Measurements from ENCODE around the gene ACE2.
"Not testable (repeated sequence)": the region's sequence is repeated elsewhere in the genome, so short reads cannot be mapped to it uniquely, and the experiment has no call there.

The ACE2 gene

GRCh38 chrX:15600745-15601144 lies at the start of gene ACE2:
Gene ACE2 (minus strand): TSS chrX:15600960. CDS start chrX:15600911, 49 bp downstream.
- DNase-seq (ENCODE audit: low spot score): no peak

- not testable (repeated sequence) for DNase-seq (ENCODE audit: low spot score)
Measured at GRCh38 chrX:15647510-15647909, 46.8 kb upstream of the ACE2 start.

DNA sequence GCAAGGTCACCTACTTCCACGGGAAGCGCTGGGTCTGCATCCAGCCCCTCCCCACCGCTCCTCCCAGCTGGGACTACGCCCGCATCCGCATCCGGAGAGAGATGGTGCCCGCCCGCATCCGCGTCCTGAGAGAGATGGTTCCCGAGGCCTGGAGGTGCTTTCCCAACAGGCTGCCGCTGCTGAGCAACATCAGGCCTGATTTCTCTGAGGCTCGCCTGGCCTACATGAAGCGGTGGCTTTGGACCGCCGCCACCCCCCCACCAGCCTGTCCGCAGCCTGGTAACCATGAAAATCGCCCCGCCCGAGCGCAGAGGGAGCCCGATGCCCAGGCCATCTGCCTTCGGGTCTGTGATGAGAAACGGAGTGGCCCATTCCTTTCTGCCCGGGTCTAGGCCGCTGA lies 45.8 kb upstream of the ACE2 start:
- DNase-seq (ENCODE audit: low spot score): no peak

GRCh38 chrX:15646031-15646430 lies 45.3 kb upstream of the ACE2 start:
- no peak for DNase-seq (ENCODE audit: low spot score)

- no peak for DNase-seq (ENCODE audit: low spot score)
Measured at GRCh38 chrX:15645266-15645665, 44.5 kb upstream of the ACE2 start.

DNA sequence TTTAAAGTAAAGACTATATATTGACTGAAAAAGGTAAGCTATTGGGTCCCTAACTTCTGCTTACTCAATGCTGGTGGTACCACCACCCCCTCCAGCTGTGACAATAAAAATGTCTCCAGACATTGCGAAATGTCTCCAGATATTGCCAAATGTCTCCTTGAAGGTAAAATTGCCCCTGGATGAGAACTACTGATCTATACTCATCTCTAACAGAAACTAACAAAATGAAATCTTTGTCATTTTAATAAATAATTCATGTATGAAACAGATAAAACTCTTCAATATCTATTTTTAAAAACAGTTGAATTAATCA lies 43.8 kb upstream of the ACE2 start:
- no peak for DNase-seq (ENCODE audit: low spot score)

DNA sequence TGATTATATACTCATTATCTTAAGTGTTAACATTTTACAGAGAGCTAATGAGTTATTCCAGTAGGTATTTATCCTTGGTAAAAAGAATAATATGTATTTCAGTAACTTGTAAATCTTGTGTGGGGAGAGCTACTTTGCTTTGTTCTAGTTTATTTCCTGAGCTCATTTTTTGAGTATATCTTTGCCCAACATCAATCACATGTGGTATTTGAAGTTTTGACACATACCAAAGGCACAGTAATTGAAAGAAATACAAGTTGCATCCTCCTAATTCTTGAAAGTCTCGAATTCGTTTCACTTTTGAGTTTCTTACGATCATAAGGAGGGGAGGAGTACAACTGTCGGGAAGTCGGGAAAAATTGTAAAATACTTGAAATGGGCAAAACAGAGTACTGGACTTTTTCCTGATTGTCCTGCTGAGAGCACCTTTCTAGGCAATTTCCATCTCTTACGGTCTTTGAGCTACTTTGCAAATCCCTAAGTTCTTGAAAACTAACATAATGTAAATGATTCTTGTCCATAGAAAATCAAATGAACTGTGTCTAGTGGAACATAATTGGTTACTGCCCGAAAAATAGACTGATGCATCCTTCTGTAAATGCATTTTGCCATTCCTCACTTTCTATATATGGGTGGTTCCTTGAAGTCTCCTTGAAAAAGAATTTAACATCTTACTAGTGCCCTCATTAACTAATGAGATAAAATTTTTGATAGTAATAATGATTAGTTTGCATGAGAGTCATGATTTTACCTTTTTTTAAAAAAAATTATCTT lies 43.2 kb upstream of the ACE2 start:
- no peak for DNase-seq (ENCODE audit: low spot score)

DNA sequence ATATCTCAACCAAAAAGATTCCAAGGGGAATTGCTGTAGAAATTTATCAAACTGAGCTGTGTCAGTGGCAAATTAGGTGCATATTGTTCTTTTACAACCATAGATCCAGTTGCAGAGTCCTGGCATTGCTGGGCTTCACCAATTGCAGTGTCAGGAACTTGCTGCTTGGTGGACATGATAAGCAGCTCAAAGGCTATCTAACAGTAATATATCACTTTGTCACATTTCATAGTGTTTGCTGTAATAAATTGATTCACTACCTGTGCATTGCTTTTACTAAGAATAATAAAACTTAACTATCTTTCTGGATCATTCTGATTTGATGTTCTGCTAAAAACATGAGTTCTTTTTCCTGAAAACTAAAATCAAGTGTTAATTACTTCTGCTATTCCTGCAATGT lies 30.9 kb upstream of the ACE2 start:
- no peak for DNase-seq (ENCODE audit: low spot score)

GRCh38 chrX:15623054-15623453 lies 22.3 kb upstream of the ACE2 start:
- DNase-seq (ENCODE audit: low spot score): no peak

GRCh38 chrX:15619053-15619755 lies 18.4 kb upstream of the ACE2 start:
- DNase-seq (ENCODE audit: low spot score): no peak

- no peak for DNase-seq (ENCODE audit: low spot score)
Measured at GRCh38 chrX:15617111-15617510, 16.4 kb upstream of the ACE2 start.

DNA sequence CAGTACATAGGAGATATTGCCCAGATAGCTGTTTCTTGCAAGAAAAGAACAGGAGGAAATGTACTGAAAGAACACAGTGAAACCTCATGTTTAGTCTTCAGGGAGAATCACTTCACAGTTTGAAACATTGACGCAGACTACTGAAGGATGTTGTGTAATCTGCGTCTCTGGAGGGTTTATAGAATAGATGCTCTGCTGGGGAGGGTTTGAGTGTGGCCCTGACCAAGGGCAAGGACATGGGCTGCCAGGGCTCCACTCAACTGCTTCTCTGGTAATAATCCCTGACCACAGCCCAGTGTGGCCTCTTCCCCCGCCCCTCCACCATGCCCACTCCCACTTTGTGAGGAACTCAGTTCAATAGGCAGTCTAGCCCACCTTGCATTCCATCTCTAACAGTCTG lies 15.8 kb upstream of the ACE2 start:
- no peak for DNase-seq (ENCODE audit: low spot score)

- DNase-seq (ENCODE audit: low spot score): no peak
Measured at GRCh38 chrX:15607067-15607466, 6.3 kb upstream of the ACE2 start.

DNA sequence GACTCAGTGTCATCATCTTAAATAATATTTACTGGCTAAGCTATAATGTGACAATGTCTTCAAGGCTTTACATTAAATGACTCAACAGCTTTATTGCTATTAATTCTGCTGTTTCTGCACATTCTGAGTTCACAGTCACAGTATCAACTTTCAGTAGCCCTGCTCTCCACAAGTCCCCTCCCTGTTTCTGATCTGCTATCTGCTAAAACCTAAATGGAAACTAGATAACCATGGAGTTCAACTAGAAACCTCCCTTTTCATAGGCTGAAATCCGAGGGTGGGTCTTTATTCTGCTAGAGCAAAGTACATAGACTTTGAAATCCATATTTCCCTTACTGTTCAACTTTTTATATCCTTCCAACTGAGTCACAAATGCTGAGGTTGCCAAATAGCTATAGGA lies 5.4 kb upstream of the ACE2 start:
- DNase-seq (ENCODE audit: low spot score): no peak

DNA sequence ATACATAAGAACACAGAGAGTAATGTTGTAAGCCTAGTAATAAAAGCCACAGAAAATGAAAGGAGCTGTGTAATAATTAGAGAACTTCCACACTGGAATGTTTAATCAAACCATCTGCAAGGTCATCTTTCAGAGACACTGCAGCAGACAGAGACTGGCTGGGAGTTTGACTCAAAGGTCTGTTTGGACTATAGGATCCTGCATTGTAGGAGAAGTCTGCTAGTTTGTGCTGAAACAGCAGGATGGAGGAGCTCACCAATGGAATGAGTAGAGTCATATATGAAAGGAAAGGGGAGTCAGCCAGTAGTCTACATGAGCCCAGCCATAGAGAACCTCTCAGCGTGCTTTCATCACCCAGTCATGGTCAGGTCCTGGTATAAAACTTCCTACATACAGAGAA lies 4.5 kb upstream of the ACE2 start:
- no peak for DNase-seq (ENCODE audit: low spot score)

DNA sequence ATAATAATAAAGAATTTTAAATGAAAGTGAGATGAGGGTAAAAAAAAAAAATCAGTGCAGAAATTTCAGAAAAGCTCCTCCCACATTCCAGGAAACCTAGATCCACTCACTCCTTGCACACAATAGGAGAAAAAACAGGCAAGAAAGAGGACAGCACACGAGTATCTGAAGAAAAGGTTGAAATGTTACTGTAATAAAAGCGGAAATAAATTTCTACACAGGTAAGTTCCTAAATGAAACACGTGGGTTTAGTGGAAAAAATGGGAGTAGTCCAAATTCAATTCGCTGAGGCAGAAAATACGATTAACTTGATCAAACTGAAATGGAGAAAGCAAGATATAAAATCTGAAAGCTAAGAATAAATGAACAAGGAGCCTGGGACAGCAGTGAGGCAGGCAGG lies 2.0 kb upstream of the ACE2 start:
- no peak for DNase-seq (ENCODE audit: low spot score)

- no peak for DNase-seq (ENCODE audit: low spot score)
Measured at GRCh38 chrX:15601932-15602331, 1.2 kb upstream of the ACE2 start.

GRCh38 chrX:15600049-15600448 lies 711 bp downstream of the ACE2 start:
- no peak for DNase-seq (ENCODE audit: low spot score)

- DNase-seq (ENCODE audit: low spot score): no peak
Measured at GRCh38 chrX:15599461-15599860, 1.3 kb downstream of the ACE2 start.

DNA sequence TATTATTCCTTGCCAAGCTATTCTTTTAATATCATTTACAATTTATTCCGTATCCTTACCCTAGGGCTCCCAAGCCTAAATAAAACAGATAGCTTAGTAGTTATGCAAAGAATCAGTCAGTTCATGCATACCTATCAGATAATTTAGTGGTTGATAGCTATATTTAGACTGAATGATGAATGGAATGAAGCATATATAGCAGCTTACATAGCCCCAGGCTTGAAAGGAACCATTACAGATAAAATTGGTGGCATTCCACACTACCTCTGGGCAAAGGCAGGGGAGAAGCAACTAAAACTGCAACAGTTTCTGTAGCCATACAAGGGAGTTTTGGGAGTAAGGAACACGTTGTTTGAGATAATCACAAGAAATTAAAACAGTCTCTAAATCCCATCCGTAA lies 2.7 kb downstream of the ACE2 start:
- DNase-seq (ENCODE audit: low spot score): no peak

DNA sequence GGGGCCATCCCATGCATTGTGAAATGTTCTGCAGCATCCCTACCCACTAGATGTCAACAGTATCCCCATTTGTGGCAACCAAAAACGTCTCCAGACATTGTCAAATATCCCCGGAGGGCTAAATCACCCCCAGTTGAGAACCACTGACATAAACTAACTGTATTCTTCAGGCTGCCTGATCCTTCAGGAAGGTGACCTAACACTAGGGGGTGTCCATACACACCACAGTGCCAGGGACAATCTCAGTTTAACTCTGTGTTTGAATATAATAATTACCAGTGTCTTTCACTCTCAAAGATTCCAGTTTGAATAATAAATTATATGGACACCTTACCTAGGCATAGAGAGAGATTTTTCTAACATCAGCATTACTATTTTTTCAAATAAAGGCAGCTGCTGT lies 6.4 kb downstream of the ACE2 start:
- DNase-seq (ENCODE audit: low spot score): no peak

GRCh38 chrX:15579778-15580747 lies 20.7 kb downstream of the ACE2 start:
- DNase-seq (ENCODE audit: low spot score): no peak

GRCh38 chrX:15576019-15576418 lies 24.7 kb downstream of the ACE2 start:
- DNase-seq (ENCODE audit: low spot score): no peak

Data from AG20443 (cell line).